Measurements from ENCODE around the gene DLGAP4. TPM values are rescaled to one million over a fixed set of nuclear protein-coding genes. Genes with fewer than 3 reads are reported as not detected.

The DLGAP4 gene
- total RNA-seq, 2 donors from 2014 or later = 45.8 to 64.3 TPM

DNA sequence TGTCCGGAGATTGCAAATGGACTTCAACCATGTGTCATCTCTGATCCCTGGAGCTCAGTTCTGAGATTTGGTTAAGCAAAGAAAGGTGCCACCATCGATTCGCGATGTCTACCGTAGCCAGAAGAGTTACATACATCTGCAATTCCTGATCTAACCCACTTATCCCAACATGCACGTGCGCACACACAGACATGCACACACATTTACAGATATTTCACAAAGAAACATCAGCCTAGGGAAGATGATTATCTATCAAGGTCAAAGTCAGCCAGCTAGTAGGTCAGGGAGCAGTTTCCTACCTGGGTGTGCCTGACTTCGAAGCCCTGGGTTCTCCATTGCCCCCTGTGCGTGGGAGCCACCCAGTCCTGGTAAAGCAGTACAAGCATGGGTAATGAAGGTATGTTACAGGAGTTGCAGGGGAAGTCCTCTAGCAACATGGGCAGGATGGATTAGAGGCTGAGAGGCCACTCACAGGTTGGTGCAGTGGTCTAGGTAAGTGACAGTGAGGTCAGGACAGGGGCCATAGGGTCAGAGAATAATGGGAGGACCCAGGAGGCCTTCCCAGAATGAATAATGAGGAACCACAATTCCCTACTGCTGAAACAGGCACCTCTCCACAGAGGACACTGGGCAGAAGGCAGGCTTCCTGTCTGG, 150.0 kb downstream of the DLGAP4 start:
- ATAC-seq (no peak), DNase-seq (no peak)
- intact Hi-C loops (cut with DNase I) = no loop called here

DNA sequence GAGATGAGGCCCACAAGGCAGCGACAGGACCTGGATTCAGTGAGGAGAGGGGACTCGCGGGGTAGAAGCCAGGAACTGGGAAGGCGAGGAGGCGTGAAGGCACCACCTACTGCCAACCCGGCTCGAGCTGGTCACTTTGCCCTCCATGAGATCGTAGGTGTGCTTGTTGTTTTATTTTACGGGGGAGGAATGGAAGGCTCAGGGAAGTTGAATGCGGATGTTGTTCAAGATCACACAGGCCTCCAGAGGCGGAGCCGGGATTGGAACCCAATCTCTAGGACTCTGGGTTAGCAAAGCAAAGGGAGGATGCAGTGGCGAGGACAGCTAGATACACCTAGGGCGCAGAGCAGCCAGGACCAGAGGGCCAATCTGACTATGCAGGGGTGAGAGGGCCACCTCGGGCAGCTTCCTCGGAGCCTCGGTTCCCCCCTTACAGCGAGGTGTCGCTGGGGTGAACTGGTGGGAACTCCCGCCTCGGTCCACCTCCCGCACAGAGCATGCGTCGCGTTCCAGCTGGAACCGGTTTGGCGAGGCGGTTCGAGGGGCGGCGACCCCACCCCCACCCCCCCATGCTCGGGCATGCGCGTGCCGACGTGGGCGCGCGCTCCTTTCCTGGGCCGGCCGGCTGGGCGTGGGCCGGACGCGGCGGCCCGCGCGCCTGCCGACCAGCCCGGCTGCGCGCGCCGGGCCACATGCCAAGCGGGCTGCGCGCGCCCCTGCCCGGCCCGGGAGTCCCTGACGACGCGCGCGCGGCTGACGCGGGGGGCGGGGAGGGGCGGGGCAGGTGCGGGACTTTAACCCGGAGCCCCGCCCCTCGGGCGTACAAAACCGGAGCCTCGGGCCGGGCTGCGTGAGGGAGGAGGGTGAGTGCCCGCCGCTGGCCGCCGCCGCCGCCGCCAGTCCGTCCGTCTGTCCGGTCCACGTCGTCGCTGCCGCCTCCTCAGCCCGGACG, 154.8 kb downstream of the DLGAP4 start:
- ATAC-seq (peak; percentile 70 to 85), DNase-seq (peak; percentile 94)
- intact Hi-C loops (cut with DNase I) = no loop called here

DNA sequence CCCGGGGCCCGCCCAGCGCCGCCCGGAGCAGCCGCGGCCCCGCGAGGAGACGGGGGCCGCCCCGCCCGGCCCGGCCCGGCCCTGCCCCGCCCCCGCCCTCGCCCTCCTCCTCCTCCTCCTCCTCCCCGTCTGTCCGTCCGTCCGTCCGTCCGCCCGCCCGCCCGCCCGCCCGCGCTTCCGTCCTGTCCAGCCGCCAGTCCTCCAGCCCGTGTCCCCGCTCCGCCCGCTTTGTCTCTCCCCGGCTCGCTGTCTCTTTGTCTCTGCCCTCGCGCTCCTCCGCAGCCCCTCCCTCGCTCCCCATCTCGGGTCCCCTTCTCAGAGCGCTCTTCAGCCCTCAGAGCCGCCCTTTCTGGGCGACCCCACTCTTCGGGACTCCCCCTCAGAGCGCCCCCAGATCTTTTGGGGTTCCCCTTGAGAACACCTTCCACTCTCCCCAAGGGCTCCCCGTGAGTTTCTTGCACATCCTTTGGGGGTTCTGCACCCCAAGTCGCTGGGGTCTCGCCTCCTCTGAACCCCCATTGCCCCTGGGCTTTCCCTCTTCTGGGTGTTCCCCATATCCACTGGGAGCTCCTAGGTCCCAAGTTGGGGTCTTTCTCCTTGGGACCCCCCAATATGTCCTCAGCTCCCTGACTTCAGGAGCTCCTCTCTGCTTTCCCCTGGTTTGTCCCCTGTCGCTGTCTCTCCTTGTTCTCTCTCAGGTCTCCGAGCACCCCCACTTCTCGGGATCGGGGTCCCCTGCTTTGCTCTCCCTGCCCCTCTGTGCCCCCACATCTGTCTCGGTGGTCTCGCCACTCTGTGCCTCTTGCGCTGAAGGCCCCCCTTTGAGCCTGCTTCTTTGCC, 155.7 kb downstream of the DLGAP4 start:
- intact Hi-C loops (cut with DNase I) = no loop called here
- ATAC-seq (peak; percentile 25 to 35), DNase-seq (peak; percentile 81)

DNA sequence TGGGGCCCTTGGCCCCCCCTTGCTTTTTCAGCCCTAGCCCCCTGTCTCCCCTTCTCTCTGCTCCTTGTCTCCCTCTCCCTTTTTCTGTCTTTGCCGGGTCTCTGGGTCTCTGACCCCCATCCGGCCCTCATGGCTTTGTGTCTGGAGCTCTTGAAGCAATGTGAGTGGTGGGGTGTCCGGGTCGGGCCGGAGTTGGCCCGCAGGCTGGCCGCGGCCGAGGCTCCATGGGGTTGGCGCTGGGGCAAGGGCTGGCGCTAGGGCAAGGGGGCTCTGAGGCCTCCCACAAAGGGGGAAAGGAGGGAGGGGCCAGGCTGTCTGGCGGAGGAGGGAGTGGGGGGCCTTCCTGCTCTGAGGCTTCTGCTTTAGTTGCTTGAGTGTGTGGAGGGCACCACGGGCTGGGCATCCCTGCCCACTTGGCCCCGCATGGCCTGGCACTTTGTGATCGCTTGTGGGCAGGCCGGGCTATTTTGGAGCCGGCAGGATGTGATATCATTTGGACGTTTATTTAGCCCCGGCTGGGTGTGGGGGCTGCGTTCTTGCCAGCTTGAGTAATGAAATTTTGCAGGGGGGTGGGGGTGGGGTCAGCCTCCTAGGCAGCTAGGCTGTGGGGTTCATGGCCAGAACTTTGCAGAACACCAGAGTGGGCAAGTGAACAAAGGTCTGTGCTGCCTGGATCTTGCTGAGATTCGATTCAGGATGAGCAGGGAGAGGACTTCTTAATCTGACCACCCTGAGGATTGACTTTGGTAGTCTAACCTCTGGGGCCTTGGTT, 156.5 kb downstream of the DLGAP4 start:
- intact Hi-C loops (cut with DNase I) = no loop called here
- DNase-seq (peak; percentile 86), ATAC-seq (peak; percentile 54 to 57)

DNA sequence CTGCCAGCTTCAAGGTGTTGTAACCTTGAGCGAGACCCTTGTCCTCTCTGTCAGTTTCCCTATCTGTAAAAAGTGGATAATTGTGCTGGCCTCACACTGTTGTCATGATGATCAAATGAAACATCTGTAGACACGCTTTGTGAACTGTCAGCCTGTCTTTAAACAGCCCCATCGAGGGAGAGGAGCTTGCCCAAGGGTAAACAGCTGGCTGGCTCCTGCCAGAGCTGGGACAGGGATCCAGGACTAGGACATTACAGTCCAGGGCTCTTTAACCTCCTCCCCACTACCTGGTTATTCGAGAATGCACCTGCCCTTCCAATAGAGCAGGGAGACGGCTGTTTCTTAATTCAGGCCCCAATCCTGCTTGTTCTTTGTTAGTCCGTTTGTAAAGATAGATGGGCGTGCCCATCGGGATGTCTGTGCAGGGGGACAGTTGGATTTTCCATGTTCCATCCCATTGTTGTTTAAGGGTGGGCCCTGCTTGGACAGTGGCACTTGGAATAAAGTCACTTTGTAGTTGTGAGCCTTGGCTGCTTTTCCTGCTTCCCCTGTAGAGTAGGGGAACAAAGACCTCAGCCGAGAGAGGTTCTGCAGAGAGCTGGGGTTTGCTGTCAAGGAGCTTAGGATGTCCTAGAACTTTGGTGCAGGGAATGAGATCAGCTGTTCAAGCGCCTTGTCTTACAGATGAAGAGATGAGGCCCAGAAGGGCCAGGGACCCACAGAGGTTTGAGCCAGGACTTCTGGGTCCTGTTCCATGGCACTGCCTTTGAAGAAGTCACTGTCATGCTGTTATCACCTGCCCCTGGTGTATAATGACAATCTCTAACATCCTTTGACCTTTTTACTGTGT, 157.3 kb downstream of the DLGAP4 start:
- no peak for ATAC-seq
- DNase-seq = no peak
- intact Hi-C loops (cut with DNase I) = no loop called here

DNA sequence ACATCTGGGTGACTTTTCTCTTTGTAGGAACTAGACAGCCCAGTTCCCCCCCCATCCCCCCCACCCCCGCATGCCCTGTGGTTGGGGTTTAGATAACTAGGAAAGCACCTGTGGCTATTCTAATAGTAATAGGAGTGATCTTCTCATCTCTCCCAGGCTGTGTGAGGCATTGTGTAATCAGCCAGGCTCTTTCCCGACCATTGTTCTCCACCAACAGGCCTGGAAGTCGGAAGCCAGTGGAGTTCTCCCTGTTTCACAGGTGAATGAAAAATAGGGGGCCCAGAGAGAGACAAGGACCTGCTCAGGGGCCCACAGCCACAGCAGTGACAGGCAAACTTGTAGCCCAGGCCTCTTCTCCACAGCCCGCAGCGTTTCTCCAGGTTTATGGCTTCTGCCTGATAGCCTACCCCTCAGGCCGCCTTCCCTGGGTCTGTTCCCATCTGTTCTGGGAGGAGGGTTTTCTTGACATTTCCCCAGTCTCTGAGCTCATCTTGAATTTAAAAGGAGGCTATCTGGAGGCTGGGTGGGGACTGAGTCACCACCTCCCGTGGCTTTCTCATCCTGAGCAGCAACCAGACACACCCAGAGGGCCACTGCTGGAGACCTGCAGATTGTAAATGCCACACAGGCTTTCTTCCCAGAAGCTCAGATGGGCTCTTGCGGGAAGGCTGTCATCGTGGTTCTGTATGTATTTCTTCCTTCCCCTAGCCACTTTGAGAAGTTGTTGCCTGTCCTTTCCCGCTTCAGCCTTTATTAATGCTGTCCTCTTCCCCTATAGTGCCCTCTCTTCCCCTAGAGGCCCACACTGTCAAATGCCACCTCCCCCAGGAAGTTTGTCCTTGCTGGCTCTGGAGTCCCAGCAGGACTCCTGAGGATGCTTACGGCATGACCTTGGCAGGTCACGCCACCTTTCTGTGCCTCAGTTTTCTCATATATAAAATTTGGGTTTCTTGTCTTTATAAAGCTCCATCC, 159.3 kb downstream of the DLGAP4 start:
- ATAC-seq (peak in 1 of 2 donors; percentile 15), DNase-seq (peak; percentile 72)
- intact Hi-C loops (cut with DNase I) = loop anchor here in 1 of 2 donors (5.0 kb wide), 1 partner anchor 77 kb away; the partner anchor contains the start of gene MYL9

DNA sequence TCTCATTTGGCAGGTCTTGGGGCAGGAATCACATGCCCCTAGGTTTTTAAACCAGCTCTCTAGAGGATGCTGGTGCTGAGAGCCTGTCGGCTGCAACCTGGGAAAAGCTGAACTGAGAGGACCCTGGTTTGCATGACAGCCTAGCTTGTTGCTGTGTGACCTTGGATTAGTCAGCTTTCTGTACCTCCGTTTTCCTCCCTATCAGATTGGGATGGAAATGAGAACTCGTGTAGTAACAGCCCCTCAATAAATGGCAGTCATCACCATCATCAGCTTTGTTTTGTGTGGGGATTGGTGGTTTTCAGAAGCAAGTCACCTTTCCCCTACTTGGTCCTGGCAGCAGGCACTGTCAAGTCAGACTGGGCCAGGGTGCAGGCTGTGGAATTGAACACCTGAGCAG, 159.9 kb downstream of the DLGAP4 start:
- DNase-seq = no peak
- ATAC-seq = no peak
- intact Hi-C loops (cut with DNase I) = loop anchor here in 1 of 2 donors (5.0 kb wide), 1 partner anchor 76 kb away; the partner anchor contains the start of gene MYL9

DNA sequence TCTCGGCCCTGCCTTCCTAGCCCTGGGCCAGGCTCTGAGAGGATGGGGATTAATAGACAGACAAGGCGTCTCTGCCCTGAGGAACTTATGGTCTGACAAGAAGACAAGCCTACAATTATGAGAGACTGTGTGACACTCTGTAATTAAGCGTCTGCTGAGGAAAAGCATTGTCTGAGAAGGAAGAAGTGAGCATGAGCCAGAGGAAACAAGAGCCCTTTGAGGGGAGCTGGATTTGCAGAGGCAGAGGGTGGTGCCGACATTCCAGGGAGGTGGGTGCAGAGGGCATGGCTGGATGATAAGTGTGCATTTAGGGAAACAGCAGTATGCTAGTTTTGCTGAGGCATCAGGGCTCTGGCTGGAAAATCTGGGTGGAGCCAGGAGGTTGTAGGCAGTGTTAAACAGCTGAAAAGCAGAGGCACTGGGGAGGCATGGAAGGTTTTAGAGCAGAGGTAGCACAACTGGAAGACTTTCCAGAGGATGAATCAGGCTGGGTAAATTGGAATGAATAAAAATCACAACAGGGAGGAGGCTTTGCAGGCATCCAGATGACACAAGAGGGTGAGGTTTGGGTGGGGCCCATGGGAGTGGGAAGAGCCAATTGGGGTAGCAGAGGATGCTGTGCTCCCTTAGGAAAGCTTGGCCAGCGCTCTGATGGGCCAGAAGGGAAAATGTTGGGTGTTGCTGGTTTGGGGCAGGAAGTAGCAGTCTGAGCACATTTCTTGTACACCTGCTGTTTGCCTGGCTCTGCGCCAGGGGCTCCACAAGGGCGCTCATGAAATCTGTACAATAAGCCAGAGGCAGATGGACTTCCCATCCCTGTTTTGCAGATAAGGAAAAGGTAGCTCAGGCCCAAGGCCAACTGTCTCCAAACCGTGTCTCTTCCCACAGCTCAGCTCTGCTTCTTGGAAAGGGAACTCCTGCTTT, 161.2 kb downstream of the DLGAP4 start:
- intact Hi-C loops (cut with DNase I) = loop anchor here in 1 of 2 donors (5.0 kb wide), 1 partner anchor 75 kb away; the partner anchor contains the start of gene MYL9
- peak in 1 of 2 donors; percentile 30 for ATAC-seq
- peak; percentile 73 for DNase-seq

DNA sequence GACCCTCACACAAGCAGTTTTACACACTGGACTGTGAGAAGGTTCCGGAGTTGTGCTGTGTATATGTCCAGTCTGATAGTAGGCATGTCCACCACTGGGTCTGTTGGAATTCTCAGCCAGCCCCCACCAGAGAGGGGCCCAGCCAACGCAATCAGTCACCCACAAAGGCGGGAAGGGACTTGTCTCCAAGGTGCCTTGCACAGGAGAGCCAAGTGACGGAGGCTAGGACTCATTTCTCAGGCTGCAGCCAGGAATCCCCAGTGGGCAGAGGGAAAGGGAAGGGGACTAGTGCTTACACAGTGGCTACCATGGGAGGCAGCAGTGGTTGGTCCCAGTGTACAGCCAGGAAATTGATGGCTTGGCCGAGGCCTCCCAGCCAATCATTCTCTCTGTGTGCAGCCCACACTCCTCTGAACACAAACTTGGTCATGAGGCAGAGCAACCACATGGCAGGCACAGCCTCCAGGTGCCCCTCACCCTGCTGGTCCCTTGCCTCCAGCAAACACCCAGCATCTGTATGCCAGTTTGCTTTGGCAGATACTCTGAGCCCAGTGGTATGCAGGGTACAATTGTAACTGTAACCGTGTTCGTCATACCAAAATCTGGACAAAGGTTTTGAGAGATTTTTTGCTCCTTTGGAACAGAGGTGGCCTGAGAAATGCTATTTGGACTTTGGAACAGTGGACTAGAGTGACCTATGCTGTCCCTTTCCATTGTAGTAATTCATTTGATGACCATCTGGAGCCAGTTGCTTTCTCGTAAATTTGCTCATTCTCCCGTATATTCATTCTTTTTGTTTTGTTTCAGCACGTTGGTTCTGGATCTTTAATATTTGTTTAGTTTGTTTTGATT, 162.2 kb downstream of the DLGAP4 start:
- no peak for DNase-seq
- intact Hi-C loops (cut with DNase I) = loop anchor here in 1 of 2 donors (5.0 kb wide), 1 partner anchor 74 kb away; the partner anchor contains the start of gene MYL9

DNA sequence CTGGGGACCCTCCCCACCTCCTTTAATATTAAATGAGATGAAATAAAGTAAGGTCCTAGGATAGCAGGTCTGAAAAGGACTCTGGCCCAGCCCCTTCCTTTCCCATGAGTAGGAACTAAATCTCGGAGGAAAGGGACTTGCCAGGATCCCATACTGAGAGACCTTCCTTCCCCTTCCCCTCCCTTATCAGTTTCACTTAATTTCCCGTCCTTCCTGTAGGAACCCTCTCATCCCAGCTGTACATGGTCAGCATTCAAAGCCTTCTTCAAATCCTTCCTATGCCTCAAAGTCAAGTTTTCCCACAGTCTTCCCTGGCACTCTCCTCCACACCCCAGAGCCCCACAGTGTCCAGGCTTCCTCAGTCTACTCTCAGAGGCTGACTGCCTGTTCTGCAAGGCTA, 163.8 kb downstream of the DLGAP4 start:
- DNase-seq = no peak
- intact Hi-C loops (cut with DNase I) = loop anchor here in 1 of 2 donors (5.0 kb wide), 1 partner anchor 72 kb away; the partner anchor contains the start of gene MYL9
- no peak for ATAC-seq

More for the DNA sequence above, 162.2 kb downstream of the DLGAP4 start:
- peak in 1 of 2 donors; percentile 51 for ATAC-seq

DNA sequence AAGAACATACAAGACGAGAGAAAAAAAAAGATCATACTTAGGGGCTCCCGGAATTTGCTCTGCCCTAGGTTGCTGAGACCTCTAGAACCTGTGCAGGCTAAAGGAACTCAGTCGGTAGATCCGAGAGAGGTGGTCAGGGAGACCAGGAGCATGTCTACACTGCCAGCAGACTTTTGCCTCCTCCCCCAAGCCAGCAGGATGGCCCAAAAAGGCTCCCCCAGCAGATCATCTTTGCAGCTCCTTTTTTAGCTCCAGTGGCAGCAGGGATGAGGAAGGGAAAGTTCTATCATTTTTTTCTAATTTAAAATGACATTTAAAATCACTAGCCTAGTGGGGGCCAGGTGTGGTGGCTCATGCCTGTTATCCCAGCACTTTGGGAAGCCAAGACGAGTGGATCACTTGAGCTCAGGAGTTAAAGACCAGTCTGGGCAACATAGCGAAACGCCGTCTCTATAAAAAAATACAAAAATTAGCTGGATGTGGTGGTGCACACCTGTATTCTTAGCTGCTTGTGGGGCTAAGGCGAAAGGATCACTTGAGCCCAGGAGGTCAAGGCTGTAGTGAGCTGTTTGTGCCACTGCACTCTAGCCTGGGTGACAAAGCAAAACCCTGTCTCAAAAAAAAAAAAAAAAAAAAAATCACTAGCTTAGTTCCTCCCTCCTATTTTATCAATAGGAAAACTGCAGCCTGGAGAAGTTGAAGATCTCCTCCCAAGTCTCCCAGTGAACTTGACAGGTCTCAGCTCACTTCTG, 165.9 kb downstream of the DLGAP4 start:
- DNase-seq (no peak), ATAC-seq (no peak)
- intact Hi-C loops (cut with DNase I) = no loop called here

DNA sequence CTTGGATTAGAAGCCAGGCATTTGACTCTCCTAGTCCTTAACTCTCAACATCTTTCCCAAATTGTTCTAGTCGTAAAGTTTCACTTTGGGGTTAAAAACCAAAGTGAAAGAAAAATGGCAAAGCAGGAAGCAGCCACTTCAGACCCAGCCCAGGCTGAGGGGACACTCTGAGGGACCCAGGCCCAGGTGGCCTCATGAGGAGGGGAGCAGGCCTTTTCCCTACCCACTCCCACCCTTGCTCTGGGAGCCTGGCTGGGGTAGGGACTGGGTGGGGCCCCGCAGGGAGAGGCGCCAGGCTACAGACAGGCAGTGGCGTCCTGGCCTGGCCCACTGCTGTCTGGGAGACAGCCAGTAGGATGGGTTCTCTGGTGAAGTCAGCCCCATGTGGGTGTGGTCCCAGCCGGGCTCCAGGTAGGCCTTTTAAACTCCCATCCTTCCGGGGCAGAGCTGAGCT, 166.5 kb downstream of the DLGAP4 start:
- DNase-seq (peak; percentile 69), ATAC-seq (peak; percentile 79 to 90)
- intact Hi-C loops (cut with DNase I) = no loop called here

DNA sequence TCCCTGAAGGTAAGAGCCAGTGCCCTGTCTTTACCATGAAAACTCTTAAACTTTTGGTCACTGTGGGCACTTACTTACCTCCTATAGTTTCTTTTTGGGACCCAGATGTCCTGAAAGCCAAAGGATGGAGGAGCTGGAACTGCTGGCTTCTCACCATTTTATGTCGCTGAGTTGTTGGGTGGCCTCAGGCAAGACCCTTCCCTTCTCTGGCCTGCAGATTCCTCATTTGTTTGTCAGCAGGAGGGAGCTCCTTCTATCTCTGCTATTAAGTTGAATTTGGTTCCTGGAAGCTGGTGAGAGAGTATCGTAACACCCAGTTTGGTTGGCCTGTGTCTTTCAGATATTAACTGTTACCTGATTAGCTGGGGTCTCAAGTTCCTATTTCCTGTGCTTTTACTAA, 167.0 kb downstream of the DLGAP4 start:
- intact Hi-C loops (cut with DNase I) = no loop called here
- ATAC-seq = no peak
- no peak for DNase-seq
